OCI-LY1 (cell line): Measurements from ENCODE around the gene CREB1.

Experiments
- CTCF ChIP-seq: fragments of 200-600 bp; sonication (generic), shearing (Covaris generic); IDR thresholded peaks from 2 replicates; pipeline ENCODE4 v1.5.1; 2017; ENCODE audit warnings: mild to moderate bottlenecking, antibody characterized with exemption, low read length, moderate library complexity, mixed read lengths
- EZH2 ChIP-seq: fragments of 200-600 bp; sonication (generic), shearing (Covaris generic); IDR thresholded peaks from 2 replicates; pipeline ENCODE4 v1.8.0; 2017; ENCODE audit warnings: borderline replicate concordance, mixed run types, mild to moderate bottlenecking, antibody characterized with exemption, low read length, moderate library complexity, mixed read lengths

DNA sequence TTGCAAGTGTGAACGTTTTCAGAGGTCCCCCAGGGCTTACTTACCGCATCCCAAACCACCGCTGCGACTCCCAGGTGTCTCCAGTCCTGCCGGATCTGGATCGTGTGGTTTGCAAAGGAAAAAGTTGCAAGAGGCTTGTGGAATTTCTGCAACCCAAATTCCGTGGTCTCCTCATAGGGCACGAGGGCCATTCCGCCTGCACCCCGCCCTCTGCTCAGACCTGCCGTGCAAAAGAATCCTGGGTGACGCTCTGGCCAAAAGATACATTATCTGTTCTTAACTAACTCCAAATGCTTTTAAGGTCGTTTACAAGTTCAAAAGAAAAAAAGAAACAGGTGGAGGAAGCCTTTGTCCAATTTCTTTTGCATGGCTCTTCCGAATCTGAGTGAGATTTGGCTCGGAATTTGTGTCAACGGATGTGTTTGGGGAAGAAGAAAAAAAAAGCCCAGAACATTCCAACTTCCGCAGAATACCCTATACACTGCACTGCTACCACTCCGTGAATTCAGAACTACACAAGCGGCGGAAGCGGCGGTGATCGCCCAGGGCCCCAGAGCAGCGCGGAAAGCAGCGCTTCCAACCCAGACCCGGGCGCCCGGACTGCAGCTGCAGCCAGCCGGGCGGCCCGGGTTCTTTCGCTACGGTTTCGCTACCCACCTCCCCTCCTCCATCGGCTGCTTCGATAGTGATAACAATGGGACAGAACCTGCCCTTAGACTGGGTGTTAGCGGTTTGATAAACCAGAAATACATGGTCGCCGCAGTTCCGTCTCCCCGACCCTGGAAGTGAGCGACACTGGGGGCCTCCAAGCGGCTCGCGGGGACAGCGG lies 94.6 kb downstream of the CREB1 start:
- TF ChIP-seq CTCF (no peak), EZH2 (no peak)
